Activated naive CD4-positive, alpha-beta T cell treated with anti-CD3 and anti-CD28 coated beads, Interleukin-2, amount 50 U/mL, for 72 hours (primary cell): ENCODE results near the gene KHK. TPM values are rescaled to one million over a fixed set of nuclear protein-coding genes. Genes with fewer than 3 reads are reported as not detected.
A peak's percentile ranks its signal among the peaks of the same experiment; 100 is the strongest.

ENCODE experiments used
- ATAC-seq, 2 donors: fragments of 150-1000 bp; cut with Tn5 transposase; 2 replicates each; pipeline ENCODE4 v1.10.0; 2021; ENCODE audit warnings: mild to moderate bottlenecking in 2 of 2, moderate library complexity in 2 of 2
- DNase-seq, 2 donors: peaks; one replicate each; pipeline ENCODE4 v3.0.0; 2021 to 2022; ENCODE audit warnings: low spot score in 2 of 2
- H3K27ac Mint-ChIP-seq, 2 donors: one replicate each; pipeline ENCODE4 v1.8.0; 2022; ENCODE audit warnings: mild to moderate bottlenecking in 2 of 2, mixed read lengths in 2 of 2
- H3K36me3 Mint-ChIP-seq, 2 donors: one replicate each; pipeline ENCODE4 v1.8.0; 2022; ENCODE audit warnings: mixed read lengths in 2 of 2
- H3K9me3 Mint-ChIP-seq, 2 donors: one replicate each; pipeline ENCODE4 v1.8.0; 2022; ENCODE audit warnings: mixed read lengths in 2 of 2
- total RNA-seq, 2 donors: library from RNA; stranded (reverse); gene quantifications; one replicate each; pipeline ENCODE4 v1.2.3, GENCODE V29; 2022

The KHK gene
- 10 to 100 TPM; 10.6 to 16.3 TPM for total RNA-seq

GRCh38 chr2:27086724-27087593 lies at the start of gene KHK:
TSS of gene KHK (plus strand) at chr2:27086772. CDS start at chr2:27087260, 488 bp downstream.
- Mint-ChIP-seq H3K9me3 (no peaks in the 10 kb centered on the region), H3K36me3 (no peaks in the 10 kb centered on the region), H3K27ac (peak within 1 kb of the TSS; percentile 60 to 85)
- DNase-seq (peak in 1 of 2 donors; percentile 30), ATAC-seq (peak; percentile 13)

DNA sequence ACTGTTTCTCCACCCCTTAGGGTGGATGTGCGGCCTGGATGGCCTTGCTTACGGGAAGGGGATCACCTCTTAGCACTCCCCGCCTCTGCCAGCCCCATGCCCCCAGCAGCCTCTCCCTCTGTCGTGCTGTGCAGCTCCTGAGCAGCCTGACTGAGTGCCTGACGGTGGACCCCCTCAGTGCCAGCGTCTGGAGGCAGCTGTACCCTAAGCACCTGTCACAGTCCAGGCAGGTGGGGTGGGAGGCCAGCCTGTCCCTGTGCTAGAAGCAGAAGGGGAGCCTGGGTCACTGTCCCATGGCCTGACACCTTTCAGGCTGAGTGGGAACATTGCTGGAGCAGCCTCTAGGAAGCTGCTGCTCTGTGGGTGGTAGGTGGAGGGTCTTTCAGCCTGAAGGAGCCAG lies 48.6 kb upstream of the KHK start:
- no peak for ATAC-seq

GRCh38 chr2:27038631-27039339 lies 47.8 kb upstream of the KHK start:
- ATAC-seq (no peak), DNase-seq (no peak)
- peaks cover 9 to 21% of the 10 kb centered on the region in 2 donors for H3K36me3 Mint-ChIP-seq
- no peaks in the 10 kb centered on the region for H3K9me3 Mint-ChIP-seq
- no peak overlapping the region for H3K27ac Mint-ChIP-seq

More for the DNA sequence above, 48.6 kb upstream of the KHK start:
- peak overlapping the region in 1 of 2 donors; percentile 55 for H3K27ac Mint-ChIP-seq
- no peaks in the 10 kb centered on the region for H3K9me3 Mint-ChIP-seq
- no peak for DNase-seq
- H3K36me3 Mint-ChIP-seq, result peaks cover 17 to 26% of the 10 kb centered on the region in 2 donors

GRCh38 chr2:27039426-27039825 lies 47.1 kb upstream of the KHK start:
- Mint-ChIP-seq H3K9me3 (no peaks in the 10 kb centered on the region), H3K36me3 (peaks cover 5 to 14% of the 10 kb centered on the region in 2 donors), H3K27ac (peak overlapping the region; percentile 53 to 70)
- no peak for DNase-seq
- ATAC-seq, result no peak

GRCh38 chr2:27039871-27040270 lies 46.7 kb upstream of the KHK start:
- no peak for ATAC-seq
- Mint-ChIP-seq H3K27ac (peak overlapping the region in 1 of 2 donors; percentile 53), H3K9me3 (no peaks in the 10 kb centered on the region), H3K36me3 (peaks cover 5 to 10% of the 10 kb centered on the region in 2 donors)
- DNase-seq, result no peak

- no peak for DNase-seq
- no peak for ATAC-seq
- H3K36me3 Mint-ChIP-seq, result peaks cover 5 to 6% of the 10 kb centered on the region in 2 donors
- peak overlapping the region in 1 of 2 donors; percentile 53 for H3K27ac Mint-ChIP-seq
- no peaks in the 10 kb centered on the region for H3K9me3 Mint-ChIP-seq
These were observed 46.3 kb upstream of the KHK start for GRCh38 chr2:27040282-27040681.

GRCh38 chr2:27041752-27042151 lies 44.8 kb upstream of the KHK start:
- no peak for DNase-seq
- Mint-ChIP-seq H3K27ac (no peak overlapping the region), H3K36me3 (peaks cover 4 to 5% of the 10 kb centered on the region in 2 donors), H3K9me3 (no peaks in the 10 kb centered on the region)
- ATAC-seq, result no peak

- Mint-ChIP-seq H3K27ac (peak overlapping the region in 1 of 2 donors; percentile 18), H3K36me3 (peaks cover 4 to 5% of the 10 kb centered on the region in 2 donors), H3K9me3 (no peaks in the 10 kb centered on the region)
- no peak for DNase-seq
- no peak for ATAC-seq
These were observed 44.4 kb upstream of the KHK start for GRCh38 chr2:27042159-27042661.

DNA sequence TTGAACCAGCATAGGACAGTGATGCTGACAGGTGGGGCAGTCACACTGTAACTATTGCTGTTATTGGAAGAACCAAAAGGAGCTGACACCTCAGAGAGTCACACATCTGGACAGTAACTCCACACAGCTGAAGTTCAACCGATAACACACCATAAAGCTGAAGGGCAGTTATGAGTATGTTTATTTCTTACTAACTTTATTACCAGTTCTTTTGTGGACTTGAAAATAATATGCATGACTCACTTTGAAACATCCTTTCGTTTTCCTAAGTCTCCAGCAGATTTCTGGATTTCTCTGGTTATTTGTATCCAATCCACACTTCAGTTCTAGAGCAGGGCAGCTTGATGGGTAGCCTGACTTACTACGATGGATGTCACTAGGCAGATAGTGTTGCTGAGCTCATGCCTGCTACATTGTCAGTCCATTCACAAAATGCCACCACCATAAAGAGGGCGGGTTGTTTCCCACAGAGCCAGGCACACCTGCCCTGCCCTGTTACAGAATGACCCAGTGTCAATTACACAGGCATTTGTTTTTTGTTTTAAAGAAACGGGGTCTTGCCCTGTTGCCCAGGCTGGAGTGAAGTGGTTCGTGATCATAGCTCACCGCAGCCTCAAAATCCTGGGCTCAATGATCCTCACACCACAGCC lies 43.5 kb upstream of the KHK start:
- Mint-ChIP-seq H3K27ac (no peak overlapping the region), H3K36me3 (peaks cover 4 to 5% of the 10 kb centered on the region in 2 donors), H3K9me3 (no peaks in the 10 kb centered on the region)
- DNase-seq (no peak), ATAC-seq (peak in 1 of 2 donors; percentile 18)

- ATAC-seq (peak; percentile 19 to 53), DNase-seq (peak; percentile 64 to 84)
- Mint-ChIP-seq H3K27ac (peak overlapping the region; percentile 100), H3K9me3 (no peaks in the 10 kb centered on the region), H3K36me3 (peaks cover 9 to 10% of the 10 kb centered on the region in 2 donors)
These were observed 36.9 kb upstream of the KHK start for GRCh38 chr2:27049422-27050280.

DNA sequence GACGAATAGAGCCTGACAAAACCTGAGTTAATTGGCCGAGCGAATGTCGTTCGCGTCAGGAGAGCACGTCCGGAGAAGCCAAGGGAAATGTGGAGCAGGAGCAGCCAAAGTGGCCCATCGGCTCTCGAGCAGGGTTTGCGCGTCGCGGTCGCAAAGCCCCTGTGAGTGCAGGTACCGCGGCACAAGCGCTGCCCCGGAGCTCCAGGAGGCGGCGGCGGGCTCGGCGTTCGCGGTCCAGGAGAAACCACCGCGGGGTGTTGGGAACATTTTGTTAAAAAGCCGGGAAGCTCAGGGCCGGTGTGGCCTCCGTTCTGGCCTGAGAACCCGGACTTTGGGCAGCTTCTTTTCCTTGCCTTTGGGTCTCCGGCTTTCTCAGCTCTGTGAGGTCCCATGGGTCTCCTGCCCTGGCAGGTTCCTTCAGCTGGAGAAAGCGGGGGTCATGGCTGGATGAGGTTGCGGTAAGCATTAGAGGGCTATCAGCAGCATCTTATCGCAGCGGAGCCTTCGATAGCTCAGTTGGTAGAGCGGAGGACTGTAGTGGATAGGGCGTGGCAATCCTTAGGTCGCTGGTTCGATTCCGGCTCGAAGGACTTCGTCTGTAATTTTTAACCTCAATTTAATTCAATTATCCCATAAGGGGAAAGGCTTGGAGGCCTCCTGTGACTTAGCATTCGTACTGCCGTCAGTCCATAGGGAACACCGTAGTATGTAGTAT lies 36.1 kb upstream of the KHK start:
- ATAC-seq (peak; percentile 70 to 74), DNase-seq (peak; percentile 93)
- peak overlapping the region; percentile 100 for H3K27ac Mint-ChIP-seq

DNA sequence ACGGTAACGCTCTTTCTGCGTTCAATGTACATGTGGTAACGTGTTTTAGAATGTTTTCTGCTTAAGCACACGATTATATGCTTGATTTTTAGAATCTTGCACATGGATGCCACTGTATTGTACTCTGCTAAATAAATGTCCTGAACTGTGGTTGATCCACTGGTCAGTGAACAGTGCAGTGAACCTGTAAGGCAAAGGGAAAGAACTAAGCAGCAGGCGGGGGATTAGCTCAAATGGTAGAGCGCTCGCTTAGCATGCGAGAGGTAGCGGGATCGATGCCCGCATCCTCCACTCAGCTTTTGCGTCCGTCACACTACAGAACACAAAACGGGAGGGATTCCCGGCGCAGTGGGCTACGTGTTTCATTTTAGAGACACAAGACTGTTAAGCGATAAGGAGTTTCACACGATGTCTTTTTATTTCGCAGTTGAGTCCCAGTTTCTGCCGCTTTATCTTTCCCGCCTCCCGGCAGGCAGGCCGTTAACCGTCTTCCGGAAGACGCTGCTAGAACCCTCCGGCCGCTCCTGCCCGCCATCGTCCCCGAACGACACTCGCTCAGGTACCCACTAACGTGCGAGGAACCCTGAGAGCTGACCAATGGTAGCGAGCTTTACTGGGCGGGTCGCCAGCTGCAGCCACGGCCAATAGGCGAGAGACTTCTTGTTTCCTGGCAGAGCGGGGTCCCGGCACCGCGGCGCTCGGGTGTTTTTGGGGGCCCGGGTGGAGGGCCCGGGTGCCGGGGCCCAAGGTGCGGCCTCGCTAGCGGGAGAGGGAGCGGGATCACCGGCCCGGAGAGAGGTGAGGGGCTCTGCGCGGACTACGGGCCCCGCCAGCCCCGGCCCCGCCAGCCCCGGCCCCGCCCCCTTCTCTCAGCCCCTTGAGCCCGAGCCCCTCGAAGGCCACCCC lies 35.3 kb upstream of the KHK start, which contains the start of gene AGBL5:
Gene AGBL5 (plus strand): TSS at position 673 of the 906 bp plus-strand sequence. CDS start 1,291 bp downstream, outside the sequence.
- ATAC-seq, result peak; percentile 82 to 83
- Mint-ChIP-seq H3K27ac (peak within 1 kb of the TSS; percentile 100), H3K36me3 (peaks cover 10 to 21% of the 10 kb centered on the region in 2 donors), H3K9me3 (no peaks in the 10 kb centered on the region)
- peak; percentile 94 to 95 for DNase-seq

More for the DNA sequence above, 36.1 kb upstream of the KHK start:
- Mint-ChIP-seq H3K36me3 (peaks cover 10 to 15% of the 10 kb centered on the region in 2 donors), H3K9me3 (no peaks in the 10 kb centered on the region)

GRCh38 chr2:27051902-27052645 lies 34.5 kb upstream of the KHK start:
- ATAC-seq, result no peak
- H3K36me3 Mint-ChIP-seq, result peaks cover 10 to 21% of the 10 kb centered on the region in 2 donors
- H3K9me3 Mint-ChIP-seq, result no peaks in the 10 kb centered on the region
- peak overlapping the region; percentile 86 to 100 for H3K27ac Mint-ChIP-seq
- peak in 1 of 2 donors; percentile 18 for DNase-seq

DNA sequence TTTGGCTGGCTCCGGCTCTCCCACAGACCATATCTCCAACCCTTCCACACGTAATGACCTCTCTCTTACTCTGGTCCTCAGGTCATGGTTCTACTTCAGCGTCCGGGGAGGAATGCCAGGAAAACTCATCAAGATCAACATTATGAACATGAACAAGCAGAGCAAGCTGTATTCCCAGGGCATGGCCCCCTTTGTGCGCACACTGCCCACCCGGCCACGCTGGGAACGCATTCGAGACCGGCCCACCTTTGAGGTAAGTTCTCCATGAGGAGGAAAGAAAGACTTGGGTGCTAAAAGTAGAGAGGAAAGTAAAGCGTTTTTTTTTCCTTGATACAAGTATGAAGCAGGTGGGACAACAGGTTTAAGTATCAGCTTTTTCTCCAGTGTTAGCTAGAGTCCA lies 33.3 kb upstream of the KHK start:
- Mint-ChIP-seq H3K27ac (peak overlapping the region; percentile 22 to 66), H3K9me3 (no peaks in the 10 kb centered on the region), H3K36me3 (peaks cover 10 to 21% of the 10 kb centered on the region in 2 donors)
- DNase-seq, result no peak
- ATAC-seq, result no peak
